HEK293 (cell line): ENCODE data around the gene DGKZ.

ENCODE experiments used
- BCL11B ChIP-seq: fragments of 450-650 bp; formaldehyde crosslinking; IDR thresholded peaks from 2 replicates; pipeline ENCODE4 v1.5.1; 2016; ENCODE audit warnings: low read depth, missing biosample characterization, missing genetic modification characterization
- INSM2 ChIP-seq: fragments of 450-650 bp; formaldehyde crosslinking; IDR thresholded peaks from 2 replicates; pipeline ENCODE4 v1.5.1; 2016; ENCODE audit warnings: missing biosample characterization, missing genetic modification characterization
- KLF10 ChIP-seq: fragments of 450-650 bp; IDR thresholded peaks from 2 replicates; pipeline ENCODE4 v1.5.1; 2018; ENCODE audit warnings: missing biosample characterization, mild to moderate bottlenecking, missing genetic modification characterization
- KLF8 ChIP-seq: fragments of 450-650 bp; formaldehyde crosslinking; IDR thresholded peaks from 2 replicates; pipeline ENCODE4 v1.5.1; 2016; ENCODE audit warnings: missing biosample characterization, missing genetic modification characterization
- MEIS1 ChIP-seq: sonication (generic); formaldehyde crosslinking; IDR thresholded peaks from 2 replicates; pipeline ENCODE4 v1.8.1; 2022; ENCODE audit warnings: missing genetic modification reagents, mild to moderate bottlenecking, borderline replicate concordance
- PRDM1 ChIP-seq: fragments of 450-650 bp; formaldehyde crosslinking; IDR thresholded peaks from 2 replicates; pipeline ENCODE4; 2016; ENCODE audit warnings: missing biosample characterization, missing genetic modification characterization
- PRDM2 ChIP-seq: fragments of 450-650 bp; formaldehyde crosslinking; IDR thresholded peaks from 2 replicates; pipeline ENCODE4 v1.5.1; 2016; ENCODE audit warnings: missing biosample characterization, missing genetic modification characterization, borderline replicate concordance
- PRDM4 ChIP-seq: fragments of 450-650 bp; formaldehyde crosslinking; IDR thresholded peaks from 2 replicates; pipeline ENCODE4 v1.5.1; 2017; ENCODE audit warnings: missing biosample characterization, missing genetic modification characterization
- SP2 ChIP-seq: fragments of 450-650 bp; formaldehyde crosslinking; IDR thresholded peaks from 2 replicates; pipeline ENCODE4 v1.5.1; 2016; ENCODE audit warnings: missing biosample characterization, missing genetic modification characterization
- YY2 ChIP-seq: fragments of 450-650 bp; formaldehyde crosslinking; IDR thresholded peaks from 2 replicates; pipeline ENCODE4 v1.5.1; 2016; ENCODE audit warnings: missing biosample characterization, missing genetic modification characterization
- ZBTB49 ChIP-seq: fragments of 450-650 bp; formaldehyde crosslinking; IDR thresholded peaks from 2 replicates; pipeline ENCODE4 v1.5.1; 2016; ENCODE audit warnings: missing biosample characterization, missing genetic modification characterization, low read depth
- ZNF10 ChIP-seq: fragments of 450-650 bp; formaldehyde crosslinking; IDR thresholded peaks from 2 replicates; pipeline ENCODE4 v1.5.1; 2017; ENCODE audit warnings: missing biosample characterization, missing genetic modification characterization
- ZNF266 ChIP-seq: fragments of 450-650 bp; formaldehyde crosslinking; IDR thresholded peaks from 2 replicates; pipeline ENCODE4 v1.5.1; 2016; ENCODE audit warnings: missing biosample characterization, missing genetic modification characterization, low read depth
- ZNF274 ChIP-seq, 2 experiments: fragments of 200-500 bp in 1 of 2; fragments of 450-650 bp in 1 of 2; sonication (Bioruptor generic) in 1 of 2; formaldehyde crosslinking in 1 of 2; IDR thresholded peaks; 2 replicates each; pipeline versions ENCODE4 v1.5.1 to v1.6.1; 2014 to 2016; ENCODE audit warnings: borderline replicate concordance in 1 of 2, inconsistent platforms in 1 of 2, low read length in 1 of 2, missing biosample characterization in 1 of 2, missing genetic modification characterization in 1 of 2
- ZNF391 ChIP-seq: fragments of 450-650 bp; formaldehyde crosslinking; IDR thresholded peaks from 2 replicates; pipeline ENCODE4 v1.5.1; 2016; ENCODE audit warnings: low read depth, missing biosample characterization, missing genetic modification characterization, borderline replicate concordance
- ZNF394 ChIP-seq: fragments of 450-650 bp; formaldehyde crosslinking; IDR thresholded peaks from 2 replicates; pipeline ENCODE4 v1.5.1; 2016; ENCODE audit warnings: missing biosample characterization, missing genetic modification characterization, mild to moderate bottlenecking, moderate library complexity, borderline replicate concordance
- ZNF555 ChIP-seq: fragments of 450-650 bp; formaldehyde crosslinking; conservative IDR thresholded peaks from 2 replicates; pipeline ENCODE4 v1.5.1; 2017; ENCODE audit warnings: missing biosample characterization, mild to moderate bottlenecking, missing genetic modification characterization, inconsistent platforms
- ZNF610 ChIP-seq: fragments of 450-650 bp; formaldehyde crosslinking; IDR thresholded peaks from 2 replicates; pipeline ENCODE4 v1.5.1; 2016; ENCODE audit warnings: missing biosample characterization, missing genetic modification characterization, borderline replicate concordance
- ZNF623 ChIP-seq: fragments of 450-650 bp; formaldehyde crosslinking; IDR thresholded peaks from 2 replicates; pipeline ENCODE4 v1.5.1; 2016; ENCODE audit warnings: missing biosample characterization, missing genetic modification characterization
- ZNF629 ChIP-seq: fragments of 450-650 bp; formaldehyde crosslinking; IDR thresholded peaks from 2 replicates; pipeline ENCODE4 v1.5.1; 2017; ENCODE audit warnings: missing biosample characterization, missing genetic modification characterization
- ZNF692 ChIP-seq: fragments of 450-650 bp; formaldehyde crosslinking; IDR thresholded peaks from 2 replicates; pipeline ENCODE4 v1.5.1; 2016; ENCODE audit warnings: missing biosample characterization, missing genetic modification characterization
- ZNF785 ChIP-seq: fragments of 450-650 bp; formaldehyde crosslinking; IDR thresholded peaks from 2 replicates; pipeline ENCODE4 v1.5.1; 2016; ENCODE audit warnings: missing biosample characterization, missing genetic modification characterization
- ZSCAN16 ChIP-seq: fragments of 450-650 bp; formaldehyde crosslinking; IDR thresholded peaks from 2 replicates; pipeline ENCODE4 v1.5.1; 2016; ENCODE audit warnings: missing biosample characterization, missing genetic modification characterization
- ZSCAN30 ChIP-seq: fragments of 450-650 bp; IDR thresholded peaks from 2 replicates; pipeline ENCODE4 v1.5.1; 2018; ENCODE audit warnings: missing biosample characterization, mild to moderate bottlenecking, missing genetic modification characterization, moderate library complexity

The DGKZ gene

GRCh38 chr11:46389450-46390330, 42.4 kb downstream of the DGKZ start (continued):
- TF ChIP-seq SP2 (peak; percentile 63), PRDM4 (tag by site-specific recombination) (no peak), ZSCAN30 (tag by site-specific recombination) (peak; percentile 60), YY2 (no peak), INSM2 (no peak), ZNF610 (tag by site-specific recombination) (no peak), ZNF391 (tag by site-specific recombination) (no peak), ZSCAN16 (tag by site-specific recombination) (no peak), PRDM1 (tag by site-specific recombination) (no peak), ZNF555 (tag by site-specific recombination) (no peak), ZNF10 (no peak), ZNF266 (tag by site-specific recombination) (no peak), KLF8 (tag by site-specific recombination) (peak; percentile 79; the same call in 1 of the 2 replicates), ZNF629 (tag by site-specific recombination) (peak; percentile 15; the same call in 1 of the 2 replicates), PRDM2 (tag by site-specific recombination) (no peak), ZNF692 (tag by site-specific recombination) (0 out of 2 replicates have a peak, but pooled peaks have one; percentile 21), ZNF785 (tag by site-specific recombination) (no peak), ZNF394 (tag by site-specific recombination) (no peak), ZBTB49 (tag by site-specific recombination) (no peak), ZNF623 (tag by site-specific recombination) (no peak), BCL11B (peak; percentile 82), MEIS1 (CRISPR knock-in tag) (no peak), KLF10 (no peak), ZNF274 (IDR thresholded peaks at IDR 0.05; ENCODE audit: low read length) (no peak), ZNF274 (tag by site-specific recombination; IDR thresholded peaks at IDR 0.05; ENCODE audit: borderline replicate concordance) (no peak)
